Activated CD4-positive, alpha-beta T cell treated with anti-CD3 and anti-CD28 coated beads, Interleukin-2, Interleukin-4, amounts not matched to agents 100 ng/mL and 50 ng/mL, durations not matched to agents 16 hours and 8 hours (primary cell): ENCODE data around the gene SERTAD1.

Experiments
- DNase-seq: peaks from one replicate; pipeline ENCODE4 v3.0.0-alpha.2; 2020; ENCODE audit warnings: low spot score

SERTAD1 gene

GRCh38 chr19:40376286-40376862, 49.4 kb downstream of the SERTAD1 start:
- no peak for DNase-seq

- no peak for DNase-seq
Measured at GRCh38 chr19:40374084-40374483, 51.7 kb downstream of the SERTAD1 start.

GRCh38 chr19:40371802-40372122, 54.0 kb downstream of the SERTAD1 start:
- no peak for DNase-seq
